ENCODE data around the gene POLE4.

GRCh38 chr2:74910245-74910644, 48.2 kb upstream of the POLE4 start:
- TF ChIP-seq CTCF (conservative IDR thresholded peaks at IDR 0.05 in 1 of 2, IDR thresholded peaks at IDR 0.05 in 1 of 2; ENCODE audit: low read depth in 1 of 2, low read length in 2 of 2) (no peak), EZH2 (IDR thresholded peaks at IDR 0.05; ENCODE audit: low read length, missing control alignments) (no peak)

All from fibroblast of lung (primary cell).